ENCODE measurements around the gene ARHGAP26.

ARHGAP26 gene

DNA sequence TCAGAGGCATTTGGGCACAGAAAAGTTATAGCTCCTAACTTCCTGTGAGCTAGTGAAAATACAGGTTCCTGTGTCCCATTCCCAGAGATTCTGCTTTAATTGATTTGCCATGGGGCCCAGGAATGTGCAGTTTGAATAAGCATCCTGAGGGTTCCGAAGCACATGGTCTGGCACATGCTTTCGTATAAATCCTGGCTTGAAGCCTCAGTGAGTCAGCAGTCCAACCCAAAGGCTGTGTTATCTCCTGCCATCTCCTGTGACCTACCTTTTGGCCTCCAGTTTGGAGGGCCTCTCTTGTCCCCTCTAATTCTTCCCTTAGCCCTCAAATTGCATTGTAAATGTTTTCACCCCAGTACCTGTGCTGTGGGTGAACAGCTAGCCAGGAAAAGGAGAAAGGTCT lies 449.5 kb downstream of the ARHGAP26 start:
- no peak for DNase-seq (ENCODE audit: low read depth in 2 of 2)

DNA sequence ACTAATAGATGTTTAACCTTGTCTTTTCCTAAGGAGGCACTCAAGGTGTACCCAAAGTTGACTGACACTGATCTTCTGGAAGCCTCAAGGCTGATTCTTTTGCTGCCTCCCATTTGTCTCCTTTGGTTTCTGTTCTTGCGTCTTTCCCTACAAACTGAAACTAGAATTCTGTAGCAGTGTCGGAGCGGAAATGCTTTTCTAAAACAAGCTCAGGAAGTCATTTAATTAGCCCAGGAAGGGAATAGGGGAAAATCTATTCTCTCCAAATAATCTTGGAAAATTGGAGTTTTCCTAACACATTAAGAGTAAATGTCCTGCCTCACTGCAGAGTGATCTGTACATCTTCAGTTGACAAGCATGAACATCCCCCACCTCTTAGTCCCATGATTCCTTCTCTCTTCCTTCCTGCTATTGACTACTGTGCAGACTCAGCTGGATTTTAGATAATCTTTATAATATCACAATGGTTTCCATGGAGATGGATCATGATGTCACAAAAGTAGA lies 450.6 kb downstream of the ARHGAP26 start:
- DNase-seq (ENCODE audit: low read depth in 2 of 2), result no peak

GRCh38 chr5:143222287-143223231 lies 452.4 kb downstream of the ARHGAP26 start:
- no peak for DNase-seq (ENCODE audit: low read depth in 2 of 2)

DNA sequence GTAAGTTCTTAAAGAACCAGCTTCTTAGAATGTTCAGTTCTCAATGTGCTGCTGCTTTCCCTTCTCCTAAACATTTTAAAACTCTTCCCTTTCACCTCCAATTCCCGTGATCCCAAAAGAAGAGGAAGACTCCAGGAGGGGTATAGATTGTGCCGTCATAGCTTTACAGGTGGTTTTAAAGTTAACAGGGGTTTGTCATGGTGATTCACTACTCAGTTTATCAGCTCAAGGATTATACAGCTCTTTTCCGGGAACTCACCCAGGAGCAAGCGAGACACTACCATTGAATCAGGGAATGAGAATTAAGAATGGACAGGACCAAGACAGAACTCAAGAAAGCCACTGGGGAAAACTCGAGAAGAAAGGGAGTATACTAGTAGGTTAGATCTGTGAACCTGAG lies 454.5 kb downstream of the ARHGAP26 start:
- no peak for DNase-seq (ENCODE audit: low read depth in 2 of 2)

DNA sequence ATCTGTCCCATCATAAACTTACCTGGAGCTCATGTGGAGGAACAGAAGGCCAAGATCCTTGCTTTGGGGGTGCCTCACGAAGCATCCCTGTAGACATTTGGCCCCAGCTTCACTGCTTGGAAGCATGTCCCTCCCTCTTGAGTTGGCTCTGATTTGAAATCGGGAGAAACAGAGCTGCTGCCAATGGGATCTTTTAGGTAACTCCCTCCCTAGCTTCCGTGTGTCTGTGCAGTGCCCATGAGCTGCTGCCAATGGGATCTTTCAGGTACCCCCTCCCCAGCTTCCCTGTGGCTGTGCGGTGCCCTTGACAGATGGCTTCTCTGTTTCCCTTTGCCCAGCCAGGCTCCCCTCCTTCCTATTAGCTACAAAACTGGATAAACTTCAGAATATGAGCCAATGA lies 455.3 kb downstream of the ARHGAP26 start:
- DNase-seq (ENCODE audit: low read depth in 2 of 2), result no peak

- no peak for DNase-seq (ENCODE audit: low read depth in 2 of 2)
Measured at GRCh38 chr5:143226361-143226760, 456.2 kb downstream of the ARHGAP26 start.

DNA sequence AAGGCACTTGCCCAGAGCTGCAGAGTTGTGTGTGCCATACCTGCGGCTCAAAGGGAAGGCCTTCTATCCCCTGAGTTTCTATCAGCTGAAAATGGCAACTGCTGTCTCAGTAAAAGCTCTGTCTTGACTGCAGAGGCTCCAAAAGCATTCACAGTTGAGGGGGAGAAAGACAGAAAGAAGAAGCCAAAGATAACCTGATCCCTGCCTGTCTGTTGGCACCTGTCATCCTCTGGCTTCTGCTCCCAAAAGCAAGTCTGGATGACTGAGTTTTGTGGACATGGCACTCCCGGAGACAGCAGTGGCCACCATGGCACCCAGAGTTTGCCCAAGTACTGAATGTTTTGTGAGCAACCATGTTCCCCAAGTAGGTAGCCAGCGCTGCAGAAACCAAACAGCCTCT lies 456.7 kb downstream of the ARHGAP26 start:
- DNase-seq (ENCODE audit: low read depth in 2 of 2), result no peak

GRCh38 chr5:143227301-143227700 lies 457.1 kb downstream of the ARHGAP26 start:
- DNase-seq (ENCODE audit: low read depth in 2 of 2), result no peak

DNA sequence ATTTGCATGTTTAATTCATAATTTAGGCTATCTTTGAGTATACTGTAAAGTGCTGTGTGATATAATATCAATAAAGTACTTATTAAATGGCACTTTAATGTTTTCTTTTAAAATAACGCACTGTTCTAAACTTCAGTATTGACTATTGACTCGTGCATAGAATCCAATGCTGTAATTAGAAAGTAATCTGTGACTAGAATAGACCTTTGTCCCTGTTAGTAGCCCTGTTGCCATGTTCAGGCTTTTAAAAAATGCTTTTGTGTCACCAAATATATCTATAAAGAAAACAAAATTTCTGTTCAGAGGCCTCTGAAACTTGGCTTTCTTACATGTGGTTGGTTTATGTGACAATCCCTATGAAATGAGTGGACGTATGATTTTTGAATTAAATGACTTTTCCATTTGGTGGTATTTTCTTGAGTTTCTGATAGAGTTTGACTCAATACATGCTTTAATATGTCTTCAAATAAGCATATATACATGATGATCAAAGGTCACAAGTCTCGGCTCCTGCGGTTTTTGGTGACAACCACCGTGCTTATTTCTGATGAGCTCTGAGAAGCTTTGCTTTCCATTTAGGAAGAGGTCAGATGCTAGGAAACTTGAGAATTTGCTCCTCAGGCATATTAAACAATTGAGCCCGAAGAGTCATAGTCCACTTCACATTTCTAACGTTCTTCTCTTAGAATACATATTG lies 458.6 kb downstream of the ARHGAP26 start:
- no peak for DNase-seq (ENCODE audit: low read depth in 2 of 2)

GRCh38 chr5:143229426-143229895 lies 459.3 kb downstream of the ARHGAP26 start:
- DNase-seq (ENCODE audit: low read depth in 2 of 2), result no peak

GRCh38 chr5:143229896-143230675 lies 459.9 kb downstream of the ARHGAP26 start:
- DNase-seq (ENCODE audit: low read depth in 2 of 2), result no peak

GRCh38 chr5:143230676-143230996 lies 460.5 kb downstream of the ARHGAP26 start:
- no peak for DNase-seq (ENCODE audit: low read depth in 2 of 2)

DNA sequence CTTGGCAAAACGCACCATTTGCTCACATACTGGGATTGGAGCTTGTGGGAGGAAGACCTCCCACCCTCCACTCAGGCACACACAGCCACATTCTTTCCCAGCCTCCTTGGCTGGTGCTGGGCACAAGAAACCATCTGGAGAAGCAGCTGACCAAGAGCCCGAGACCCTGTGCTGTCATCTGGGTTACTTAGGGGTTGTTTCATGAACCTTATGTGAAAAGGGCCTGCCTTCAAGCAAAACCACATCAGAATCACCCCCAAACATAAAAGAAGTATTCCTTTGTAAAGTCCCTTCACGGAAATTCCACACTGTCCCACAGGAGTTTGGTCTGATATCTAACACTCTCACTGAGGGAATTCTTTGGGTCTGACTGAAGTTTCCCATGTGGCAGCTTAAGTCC lies 461.2 kb downstream of the ARHGAP26 start:
- DNase-seq (ENCODE audit: low read depth in 2 of 2), result no peak

GRCh38 chr5:143231973-143232812 lies 462.0 kb downstream of the ARHGAP26 start:
- no peak for DNase-seq (ENCODE audit: low read depth in 2 of 2)

DNA sequence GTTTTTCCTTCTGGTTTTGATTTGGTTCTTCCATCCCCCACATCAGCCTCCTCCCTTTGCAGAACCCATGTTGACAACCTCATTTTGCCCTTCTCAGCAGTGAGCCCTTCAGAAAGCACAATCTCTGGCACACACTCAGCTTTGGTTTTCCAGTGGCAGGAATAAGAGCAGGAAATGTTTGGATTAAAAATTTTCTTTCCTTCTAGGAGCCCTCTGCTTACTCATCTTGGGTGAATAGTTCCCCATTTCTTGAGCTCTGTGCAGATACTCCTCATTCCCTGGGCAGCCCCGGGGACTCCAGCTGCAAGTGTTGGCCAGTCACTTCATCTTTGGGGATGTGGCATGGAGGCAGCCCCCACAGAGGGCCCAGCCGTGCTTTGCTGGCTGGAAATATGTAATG lies 462.9 kb downstream of the ARHGAP26 start:
- DNase-seq (ENCODE audit: low read depth in 2 of 2), result no peak

- DNase-seq (ENCODE audit: low read depth in 2 of 2), result no peak
Measured at GRCh38 chr5:143234162-143234842, 464.1 kb downstream of the ARHGAP26 start.

DNA sequence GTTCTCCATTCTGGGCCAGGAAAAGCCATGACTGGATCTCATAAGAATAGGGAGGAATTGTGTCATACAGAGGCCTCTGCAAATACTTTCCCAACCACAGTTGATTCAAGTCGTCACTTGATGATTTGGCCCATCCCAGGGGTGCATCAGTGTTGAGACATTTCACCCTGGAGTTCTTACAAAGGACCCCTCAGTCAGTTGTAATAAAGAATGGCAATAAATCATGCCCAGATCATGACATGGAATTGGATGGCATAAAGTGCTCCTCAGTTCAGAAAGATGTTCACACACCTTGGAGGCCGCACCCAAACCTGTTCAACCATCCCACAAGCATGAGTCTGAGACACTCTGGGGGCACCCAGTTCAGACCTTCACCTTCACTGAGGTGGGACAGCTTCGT lies 465.2 kb downstream of the ARHGAP26 start:
- DNase-seq (ENCODE audit: low read depth in 2 of 2), result no peak

DNA sequence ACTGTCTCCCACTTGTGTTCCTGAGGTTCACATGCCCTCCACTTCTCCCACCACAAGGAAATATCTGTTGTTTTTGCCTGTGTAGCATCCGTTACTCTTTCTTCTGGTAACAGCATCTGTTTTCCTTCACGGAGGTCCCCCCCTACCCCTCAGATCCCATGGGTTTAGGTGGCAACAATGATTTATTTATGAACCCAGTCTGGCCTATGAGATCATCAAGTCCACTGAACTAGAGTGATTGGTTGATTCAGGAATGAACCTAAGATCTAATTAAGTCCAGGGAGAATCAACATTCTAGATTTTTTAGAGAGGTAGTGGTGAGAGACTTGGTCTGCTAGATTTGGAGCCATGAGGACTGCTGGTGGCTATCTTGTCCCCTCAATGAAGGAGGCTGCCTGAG lies 466.5 kb downstream of the ARHGAP26 start:
- no peak for DNase-seq (ENCODE audit: low read depth in 2 of 2)

- DNase-seq (ENCODE audit: low read depth in 2 of 2), result no peak
Measured at GRCh38 chr5:143237664-143238063, 467.5 kb downstream of the ARHGAP26 start.

GRCh38 chr5:143238620-143239019 lies 468.4 kb downstream of the ARHGAP26 start:
- DNase-seq (ENCODE audit: low read depth in 2 of 2), result no peak

Data from stimulated activated CD4-positive, alpha-beta T cell treated with anti-CD3 and anti-CD28 coated beads, Interleukin-1b, Interleukin-23, amount 100 ng/mL, for 4 hours (primary cell).